ENCODE data around the gene KCNQ1. TPM values are rescaled to one million over a fixed set of nuclear protein-coding genes. Genes with fewer than 3 reads are reported as not detected.

Gene KCNQ1
- total and polyA plus RNA-seq, 9 of the 15 experiments (the other 6 are each of a cell fraction or from before 2014, with no cell fraction given), result 0.44 TPM; not detected in 8

- no peak for TF ChIP-seq E2F4 (CRISPR knock-in tag; IDR thresholded peaks at IDR 0.05; ENCODE audit: low read depth)
- no peak for TF ChIP-seq CREB1 (IDR thresholded peaks at IDR 0.05)
- TF ChIP-seq CREB1 (CRISPR knock-in tag; IDR thresholded peaks at IDR 0.05), result 0 out of 2 replicates have a peak, but pooled peaks have one; percentile 20
- TF ChIP-seq TCFL5 (CRISPR knock-in tag; conservative IDR thresholded peaks at IDR 0.05), result no peak
- TF ChIP-seq TAF7 (tag; IDR thresholded peaks at IDR 0.05), result no peak
- no peak for TF ChIP-seq PRMT5 (CRISPR knock-in tag; IDR thresholded peaks at IDR 0.05)
- no peak for TF ChIP-seq CHD1 (IDR thresholded peaks at IDR 0.05; ENCODE audit: low read length)
- TF ChIP-seq ZNF436 (CRISPR knock-in tag; IDR thresholded peaks at IDR 0.05), result no peak
- no peak for TF ChIP-seq CBX3 (IDR thresholded peaks at IDR 0.05; ENCODE audit: borderline replicate concordance in 1 of 2, low read length in 2 of 2)
- TF ChIP-seq CHAMP1 (IDR thresholded peaks at IDR 0.05), result no peak
- TF ChIP-seq MTA1 (IDR thresholded peaks at IDR 0.05; ENCODE audit: borderline replicate concordance), result no peak
- no peak for TF ChIP-seq MITF (IDR thresholded peaks at IDR 0.05)
- no peak for TF ChIP-seq SAFB (IDR thresholded peaks at IDR 0.05; ENCODE audit: borderline replicate concordance, low read depth, low read length)
- no peak for TF ChIP-seq TEAD2 (tag; IDR thresholded peaks at IDR 0.05)
- 0 out of 2 replicates have a peak, but pooled peaks have one; percentile 31 for TF ChIP-seq HDGF (IDR thresholded peaks at IDR 0.05)
- no peak for TF ChIP-seq SOX6 (IDR thresholded peaks at IDR 0.05)
Measured at GRCh38 chr11:2531277-2531986, 86.6 kb downstream of the KCNQ1 start (continued).
